ENCODE results near the gene PTPA. TPM values are rescaled to one million over a fixed set of nuclear protein-coding genes. Genes with fewer than 3 reads are reported as not detected.

The PTPA gene
- total and polyA plus RNA-seq, 9 of the 15 experiments (the other 6 are each of a cell fraction or from before 2014, with no cell fraction given), result 1.7 to 121 (median 72.6) TPM

- TF ChIP-seq MITF (IDR thresholded peaks at IDR 0.05), result no peak
- no peak for TF ChIP-seq SMARCE1 (IDR thresholded peaks at IDR 0.05)
- no peak for TF ChIP-seq ZNF696 (CRISPR knock-in tag; conservative IDR thresholded peaks at IDR 0.05)
- peak; percentile 89 for TF ChIP-seq VEZF1 (CRISPR knock-in tag; IDR thresholded peaks at IDR 0.05)
- peak; percentile 90 for TF ChIP-seq ERF (CRISPR knock-in tag; IDR thresholded peaks at IDR 0.05)
- peak; percentile 100 for TF ChIP-seq ZNF589 (CRISPR knock-in tag; IDR thresholded peaks at IDR 0.05; ENCODE audit: low read depth)
- TF ChIP-seq PHF8 (IDR thresholded peaks at IDR 0.05; ENCODE audit: borderline replicate concordance, low read length), result peak; percentile 88; the same call in 1 of the 2 replicates
- peak; percentile 44 for TF ChIP-seq PCBP1 (IDR thresholded peaks at IDR 0.05; ENCODE audit: low read depth, low read length, poor library complexity, severe bottlenecking)
- TF ChIP-seq DEAF1 (CRISPR knock-in tag; IDR thresholded peaks at IDR 0.05), result no peak
- TF ChIP-seq NFYB (IDR thresholded peaks at IDR 0.05; ENCODE audit: extremely low read depth, insufficient read length), result peak; percentile 99
- peak; percentile 87 for TF ChIP-seq ZNF449 (CRISPR knock-in tag; IDR thresholded peaks at IDR 0.05)
- peak; percentile 99 for TF ChIP-seq ZNF175 (CRISPR knock-in tag; IDR thresholded peaks at IDR 0.05; ENCODE audit: low read depth)
- TF ChIP-seq PYGO2 (tag; IDR thresholded peaks at IDR 0.05), result peak; percentile 78
- TF ChIP-seq MYC (IDR thresholded peaks at IDR 0.05; ENCODE audit: low read depth, low read length), result peak; percentile 75
- no peak for TF ChIP-seq MYC (CRISPR knock-in tag; IDR thresholded peaks at IDR 0.05; ENCODE audit: borderline replicate concordance, low read depth)
- peak; percentile 52 for TF ChIP-seq GMEB1 (CRISPR knock-in tag; IDR thresholded peaks at IDR 0.05)
- no peak for TF ChIP-seq FUS (optimal IDR thresholded peaks at IDR 0.05; ENCODE audit: low read depth, low read length)
- TF ChIP-seq ZNF311 (CRISPR knock-in tag; IDR thresholded peaks at IDR 0.05), result peak; percentile 91
- no peak; the same call in 1 of the 2 replicates for TF ChIP-seq CTBP1 (IDR thresholded peaks at IDR 0.05; ENCODE audit: borderline replicate concordance)
Measured at GRCh38 chr9:129080601-129081387, 30.4 kb upstream of the PTPA start, which contains the start of gene DOLPP1 (continued).
